Vagina (tissue), 2 donors: ENCODE results near the gene ITPKA. TPM values are rescaled to one million over a fixed set of nuclear protein-coding genes. Genes with fewer than 3 reads are reported as not detected.

Source experiments
- DNase-seq, 2 donors: peaks; one replicate each; pipeline ENCODE4 v3.0.0-alpha.2; 2017; ENCODE audit errors: extremely low spot score in 2 of 2
- H3K27ac ChIP-seq: fragments of 200-600 bp; sonication (generic); one replicate; pipeline ENCODE4 v1.5.1; 2019
- H3K27me3 ChIP-seq: fragments of 200-600 bp; sonication (generic); one replicate; pipeline ENCODE4 v1.5.1; 2019
- H3K36me3 ChIP-seq, 2 donors: fragments of 200-600 bp; sonication (generic); one replicate each; pipeline ENCODE4 v1.5.1; 2017 to 2019
- H3K4me1 ChIP-seq: fragments of 200-600 bp; sonication (generic); one replicate; pipeline ENCODE4 v1.5.1; 2019
- H3K4me3 ChIP-seq, 2 donors: fragments of 200-600 bp; sonication (generic); 1 replicate in 1 of 2; 2 replicates in 1 of 2; pipeline ENCODE4 v1.5.1; 2016 to 2019
- H3K9me3 ChIP-seq: fragments of 200-600 bp; sonication (generic); one replicate; pipeline ENCODE4 v1.5.1; 2019
- CTCF ChIP-seq, 3 experiments: fragments of 450-650 bp in 2 of 3; fragments of 200-600 bp in 1 of 3; sonication (generic) in 1 of 3; IDR thresholded peaks; one replicate each; pipeline ENCODE4 v1.5.1; 2017 to 2019; ENCODE audit warnings: antibody characterized with exemption in 3 of 3, mild to moderate bottlenecking in 2 of 3, moderate library complexity in 2 of 3
- POLR2A ChIP-seq, 2 donors: fragments of 450-650 bp; IDR thresholded peaks; one replicate each; pipeline ENCODE4 v1.6.1; 2017; ENCODE audit warnings: antibody characterized with exemption in 2 of 2, mild to moderate bottlenecking in 2 of 2, moderate library complexity in 2 of 2
- POLR2AphosphoS5 ChIP-seq, 2 donors: sonication (generic); formaldehyde crosslinking; IDR thresholded peaks; one replicate each; pipeline ENCODE4 v1.9.0; 2017; ENCODE audit warnings: antibody characterized with exemption in 2 of 2, mild to moderate bottlenecking in 2 of 2, low read depth in 1 of 2; ENCODE audit not compliant: insufficient read depth in 1 of 2
- intact Hi-C: fragments of 100-400 bp; cut with DNase I; formaldehyde crosslinking; loops from one replicate; pipeline ENCODE4 v1.15.1; 2023
- total RNA-seq: library from RNA; depleted of rRNA; stranded (reverse); fragments of >200 nt; gene quantifications from one replicate; pipeline ENCODE4 v1.2.3, GENCODE V29; 2016

The ITPKA gene
- total RNA-seq, 1 donor from 2014 or later, result not detected

GRCh38 chr15:41513506-41514227 is 20.0 kb downstream of the ITPKA start, which contains the start of gene LTK:
TSS of gene LTK (minus strand) at chr15:41513827. CDS start at chr15:41513709, 118 bp downstream.
- DNase-seq, result no peak
- peaks cover 32% of the 10 kb centered on the region for H3K4me1 ChIP-seq
- H3K36me3 ChIP-seq, result peaks cover 0 to 5% of the 10 kb centered on the region in 2 donors
- H3K4me3 ChIP-seq, result peak within 1 kb of the TSS; percentile 35 to 40
- H3K27ac ChIP-seq, result no peak within 1 kb of the TSS
- intact Hi-C loops, result no loop called here
- TF ChIP-seq CTCF (IDR thresholded peaks at IDR 0.05), result no peak
- no peak for TF ChIP-seq POLR2A (IDR thresholded peaks at IDR 0.05)
- no peak for TF ChIP-seq POLR2AphosphoS5 (IDR thresholded peaks at IDR 0.05; ENCODE audit: insufficient read depth in 1 of 2, low read depth in 1 of 2)
- H3K27me3 ChIP-seq, result peaks cover 5% of the 10 kb centered on the region
- no peaks in the 10 kb centered on the region for H3K9me3 ChIP-seq

DNA sequence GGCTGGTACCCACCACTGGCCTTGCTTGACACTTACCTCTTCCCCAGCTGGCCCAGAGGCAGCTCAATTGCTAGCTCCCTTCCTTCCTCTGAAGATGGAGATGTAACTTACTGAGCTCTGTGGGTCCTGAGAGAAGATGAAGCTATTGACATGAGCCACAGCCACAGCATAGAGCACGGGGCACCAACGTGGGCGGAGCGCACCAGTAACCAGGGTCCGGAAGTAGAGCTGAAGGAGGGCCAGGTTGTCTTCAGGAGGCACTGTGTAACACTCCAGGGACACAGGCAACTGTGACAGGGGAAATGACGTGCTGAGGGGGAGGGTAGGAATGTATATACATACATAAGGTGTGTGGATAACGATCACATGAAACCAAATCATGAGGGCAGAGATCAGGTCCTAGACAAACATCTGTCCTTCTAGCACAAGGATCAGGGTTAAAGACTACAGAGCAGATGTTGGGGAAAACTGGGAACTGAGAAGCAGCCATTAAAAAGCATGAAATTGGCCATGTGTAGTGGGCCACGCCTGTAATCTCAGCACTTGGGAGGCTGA is 24.3 kb downstream of the ITPKA start:
- H3K9me3 ChIP-seq, result no peaks in the 10 kb centered on the region
- no peaks in the 10 kb centered on the region for H3K27me3 ChIP-seq
- H3K4me1 ChIP-seq, result peaks cover 14% of the 10 kb centered on the region
- intact Hi-C loops, result no loop called here
- H3K36me3 ChIP-seq, result peaks cover 0 to 5% of the 10 kb centered on the region in 2 donors
- no peak overlapping the region for H3K27ac ChIP-seq
- H3K4me3 ChIP-seq, result no peak overlapping the region
- no peak for DNase-seq
- TF ChIP-seq POLR2AphosphoS5 (IDR thresholded peaks at IDR 0.05; ENCODE audit: insufficient read depth in 1 of 2, low read depth in 1 of 2), result no peak
- no peak for TF ChIP-seq CTCF (IDR thresholded peaks at IDR 0.05)
- TF ChIP-seq POLR2A (IDR thresholded peaks at IDR 0.05), result no peak

- no peak for TF ChIP-seq CTCF (IDR thresholded peaks at IDR 0.05)
- TF ChIP-seq POLR2A (IDR thresholded peaks at IDR 0.05), result no peak
- TF ChIP-seq POLR2AphosphoS5 (IDR thresholded peaks at IDR 0.05; ENCODE audit: insufficient read depth in 1 of 2, low read depth in 1 of 2), result no peak
- Histone ChIP-seq H3K27me3 (no peaks in the 10 kb centered on the region), H3K4me3 (no peak overlapping the region), H3K4me1 (no peaks in the 10 kb centered on the region), H3K36me3 (peaks cover 0 to 5% of the 10 kb centered on the region in 2 donors), H3K9me3 (no peaks in the 10 kb centered on the region), H3K27ac (no peak overlapping the region)
- no peak for DNase-seq
- intact Hi-C loops, result no loop called here
These were observed 27.0 kb downstream of the ITPKA start for GRCh38 chr15:41520636-41521035.

GRCh38 chr15:41521614-41522013 is 27.9 kb downstream of the ITPKA start:
- peaks cover 0 to 13% of the 10 kb centered on the region in 2 donors for H3K36me3 ChIP-seq
- intact Hi-C loops, result no loop called here
- no peak for DNase-seq
- no peak overlapping the region for H3K27ac ChIP-seq
- H3K9me3 ChIP-seq, result no peaks in the 10 kb centered on the region
- H3K4me3 ChIP-seq, result no peak overlapping the region
- no peak for TF ChIP-seq POLR2AphosphoS5 (IDR thresholded peaks at IDR 0.05; ENCODE audit: insufficient read depth in 1 of 2, low read depth in 1 of 2)
- TF ChIP-seq CTCF (IDR thresholded peaks at IDR 0.05), result no peak
- no peak for TF ChIP-seq POLR2A (IDR thresholded peaks at IDR 0.05)
- H3K27me3 ChIP-seq, result no peaks in the 10 kb centered on the region
- H3K4me1 ChIP-seq, result no peaks in the 10 kb centered on the region

- Histone ChIP-seq H3K4me3 (no peak overlapping the region), H3K27me3 (no peaks in the 10 kb centered on the region), H3K9me3 (no peaks in the 10 kb centered on the region), H3K36me3 (peaks cover 0 to 21% of the 10 kb centered on the region in 2 donors), H3K27ac (no peak overlapping the region), H3K4me1 (no peaks in the 10 kb centered on the region)
- intact Hi-C loops, result no loop called here
- no peak for TF ChIP-seq POLR2A (IDR thresholded peaks at IDR 0.05)
- TF ChIP-seq CTCF (IDR thresholded peaks at IDR 0.05), result no peak
- TF ChIP-seq POLR2AphosphoS5 (IDR thresholded peaks at IDR 0.05; ENCODE audit: insufficient read depth in 1 of 2, low read depth in 1 of 2), result no peak
- DNase-seq, result no peak
These were observed 29.4 kb downstream of the ITPKA start for GRCh38 chr15:41523097-41523496.
